ENCODE measurements around the gene ATF4.

The ATF4 gene

DNA sequence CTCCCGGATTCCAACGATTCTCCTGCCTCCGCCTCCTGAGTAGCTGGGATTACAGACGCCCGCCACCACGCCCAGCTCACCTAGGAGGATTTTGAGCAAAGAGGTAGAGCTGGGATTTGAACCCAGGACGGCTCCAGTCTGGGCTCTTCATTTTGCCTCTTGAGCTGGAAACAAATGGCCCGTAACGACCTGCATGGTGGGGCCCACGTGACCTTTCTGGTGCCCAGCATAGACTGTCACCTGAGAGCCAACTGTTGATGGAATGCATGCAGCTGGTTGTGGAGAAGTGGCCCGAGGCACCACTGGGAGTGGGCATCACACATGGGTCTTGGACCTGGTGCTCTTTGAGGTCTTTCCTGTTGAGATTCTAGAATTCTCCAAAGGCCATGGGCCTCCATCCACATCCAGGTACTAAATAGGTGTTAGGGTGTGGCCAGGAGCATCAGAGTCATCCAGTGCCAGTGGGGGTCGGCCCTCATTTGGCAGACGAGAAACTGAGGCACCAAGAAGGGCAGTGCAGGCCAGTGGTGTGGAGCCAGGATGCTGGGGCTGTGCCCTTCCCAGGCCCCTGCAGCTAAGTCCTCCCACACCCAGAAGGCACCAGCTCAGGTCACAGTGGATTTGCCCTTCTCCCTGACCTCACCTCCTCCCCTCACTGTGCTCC is 3.9 kb downstream of the ATF4 start:
- no peak overlapping the region for H3K4me3 ChIP-seq (ENCODE audit: low read depth, low read length)
- no peak for DNase-seq (ENCODE audit: low read depth)
- TF ChIP-seq, protein P1, sequence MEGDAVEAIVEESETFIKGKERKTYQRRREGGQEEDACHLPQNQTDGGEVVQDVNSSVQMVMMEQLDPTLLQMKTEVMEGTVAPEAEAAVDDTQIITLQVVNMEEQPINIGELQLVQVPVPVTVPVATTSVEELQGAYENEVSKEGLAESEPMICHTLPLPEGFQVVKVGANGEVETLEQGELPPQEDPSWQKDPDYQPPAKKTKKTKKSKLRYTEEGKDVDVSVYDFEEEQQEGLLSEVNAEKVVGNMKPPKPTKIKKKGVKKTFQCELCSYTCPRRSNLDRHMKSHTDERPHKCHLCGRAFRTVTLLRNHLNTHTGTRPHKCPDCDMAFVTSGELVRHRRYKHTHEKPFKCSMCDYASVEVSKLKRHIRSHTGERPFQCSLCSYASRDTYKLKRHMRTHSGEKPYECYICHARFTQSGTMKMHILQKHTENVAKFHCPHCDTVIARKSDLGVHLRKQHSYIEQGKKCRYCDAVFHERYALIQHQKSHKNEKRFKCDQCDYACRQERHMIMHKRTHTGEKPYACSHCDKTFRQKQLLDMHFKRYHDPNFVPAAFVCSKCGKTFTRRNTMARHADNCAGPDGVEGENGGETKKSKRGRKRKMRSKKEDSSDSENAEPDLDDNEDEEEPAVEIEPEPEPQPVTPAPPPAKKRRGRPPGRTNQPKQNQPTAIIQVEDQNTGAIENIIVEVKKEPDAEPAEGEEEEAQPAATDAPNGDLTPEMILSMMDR (IDR thresholded peaks at IDR 0.05; ENCODE audit: low read depth, low read length, missing control alignments): no peak
- in situ Hi-C loops (cut with HindIII; ENCODE audit: low sequenced_read_pairs): no loop called here

DNA sequence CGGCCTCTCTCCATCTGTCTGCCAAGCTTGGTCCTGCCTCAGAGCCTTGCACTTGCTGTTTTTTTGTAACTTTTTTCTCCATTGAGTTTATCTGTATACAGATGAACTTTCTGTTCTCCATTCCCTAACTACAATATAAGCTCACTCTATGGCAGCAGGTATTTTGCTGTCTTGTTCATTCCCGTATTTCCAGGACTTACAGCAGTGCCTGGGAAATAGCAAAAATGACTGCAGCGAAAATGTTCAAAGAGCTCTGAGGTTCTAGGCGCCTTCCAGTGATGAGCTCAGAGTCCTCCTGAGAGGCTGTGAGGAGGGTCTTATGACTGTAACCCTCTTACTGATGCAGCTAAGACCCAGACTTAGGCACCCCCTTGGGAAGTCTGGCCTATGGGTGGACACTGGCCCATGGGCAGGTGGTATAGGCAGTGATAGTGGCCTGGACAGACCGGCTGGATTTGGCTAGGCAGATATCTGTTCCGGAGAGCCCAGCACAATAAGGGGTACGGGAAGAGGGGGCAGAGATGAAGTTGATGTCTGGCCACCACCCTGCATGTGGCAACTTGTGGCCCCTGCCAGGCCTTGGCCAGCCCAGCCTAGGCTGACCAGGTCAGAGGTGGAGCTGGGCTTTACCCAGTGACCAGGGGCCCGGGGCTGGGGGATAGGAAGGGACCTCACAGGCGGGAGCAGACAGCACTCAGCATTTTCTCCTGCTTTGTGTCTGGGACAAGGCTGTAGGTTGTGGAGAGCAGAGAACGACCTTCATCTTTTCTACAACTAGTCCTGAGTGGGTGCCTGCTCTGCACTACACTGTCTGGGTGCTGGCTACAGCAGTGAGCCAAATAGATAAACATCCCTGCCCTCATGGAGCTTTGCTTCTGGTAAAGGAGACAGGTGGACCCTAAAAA is 4.6 kb downstream of the ATF4 start:
- TF ChIP-seq, protein P1 (IDR thresholded peaks at IDR 0.05; ENCODE audit: low read depth, low read length, missing control alignments): no peak
- in situ Hi-C loops (cut with HindIII; ENCODE audit: low sequenced_read_pairs): no loop called here
- no peak overlapping the region for H3K4me3 ChIP-seq (ENCODE audit: low read depth, low read length)
- no peak for DNase-seq (ENCODE audit: low read depth)

DNA sequence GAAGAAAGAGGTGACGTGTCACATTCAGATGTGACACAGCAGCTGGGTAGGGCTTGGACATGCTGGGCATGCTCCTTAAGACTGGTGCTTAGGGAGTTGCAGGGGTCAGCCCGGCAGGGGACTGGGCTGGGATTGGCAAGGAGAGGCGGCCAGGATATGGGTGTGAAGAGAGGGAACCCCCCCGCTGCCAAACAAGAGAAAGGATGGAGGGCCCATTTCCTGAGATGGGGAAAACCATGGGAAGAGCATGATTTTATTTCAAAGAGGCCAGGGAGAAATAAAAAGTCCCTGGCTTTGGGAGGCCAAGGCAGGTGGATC is 5.3 kb downstream of the ATF4 start:
- H3K4me3 ChIP-seq (ENCODE audit: low read depth, low read length): no peak overlapping the region
- no peak for DNase-seq (ENCODE audit: low read depth)
- in situ Hi-C loops (cut with HindIII; ENCODE audit: low sequenced_read_pairs): no loop called here
- TF ChIP-seq, protein P1 (IDR thresholded peaks at IDR 0.05; ENCODE audit: low read depth, low read length, missing control alignments): no peak

DNA sequence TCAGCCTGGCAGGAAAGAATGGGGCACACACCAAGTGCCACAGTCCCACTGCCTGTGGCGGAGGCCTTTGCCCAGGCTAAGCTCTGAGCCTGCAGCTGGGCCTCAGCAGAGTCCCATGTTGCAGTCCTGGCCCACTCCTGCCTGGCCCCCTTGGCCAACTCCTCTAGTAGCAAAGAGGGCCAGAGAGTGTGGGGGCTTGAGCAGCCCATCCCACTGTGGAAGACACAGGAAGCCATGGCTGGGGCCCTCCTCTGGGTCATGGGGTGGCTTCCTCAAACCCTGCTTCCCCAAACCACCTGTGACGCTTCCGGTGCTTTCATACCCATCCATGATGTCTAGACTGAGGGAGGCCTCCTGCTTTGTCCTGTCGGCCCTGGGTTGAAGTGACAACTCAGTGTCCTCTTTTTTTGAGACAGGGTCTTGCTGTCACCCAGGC is 6.4 kb downstream of the ATF4 start:
- no peak overlapping the region for H3K4me3 ChIP-seq (ENCODE audit: low read depth, low read length)
- in situ Hi-C loops (cut with HindIII; ENCODE audit: low sequenced_read_pairs): no loop called here
- no peak for DNase-seq (ENCODE audit: low read depth)
- TF ChIP-seq, protein P1 (IDR thresholded peaks at IDR 0.05; ENCODE audit: low read depth, low read length, missing control alignments): no peak

DNA sequence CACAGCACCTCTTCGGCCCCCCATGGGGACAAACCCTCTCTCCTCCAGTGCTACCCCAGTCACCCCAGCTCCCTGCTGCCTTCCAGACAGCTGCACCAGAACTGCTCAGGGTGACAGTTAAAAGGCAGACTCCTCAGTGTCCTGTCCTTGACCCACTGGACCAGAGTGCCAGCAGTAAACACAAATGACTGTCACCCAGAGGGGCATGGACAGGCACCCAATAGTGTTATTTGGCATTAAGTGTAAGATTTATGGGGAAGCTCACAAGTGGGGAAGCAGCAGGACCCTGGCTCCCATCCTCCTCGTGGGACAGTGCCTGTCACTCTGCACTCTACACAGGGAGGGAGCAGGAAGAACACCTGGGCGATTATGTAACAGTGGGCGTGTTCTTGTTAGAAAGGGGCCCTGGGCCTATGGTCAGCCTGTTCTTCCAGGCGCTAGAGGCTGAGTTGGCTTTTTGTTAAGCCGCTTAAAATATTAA is 7.2 kb downstream of the ATF4 start:
- TF ChIP-seq, protein P1 (IDR thresholded peaks at IDR 0.05; ENCODE audit: low read depth, low read length, missing control alignments): no peak
- DNase-seq (ENCODE audit: low read depth): no peak
- in situ Hi-C loops (cut with HindIII; ENCODE audit: low sequenced_read_pairs): no loop called here
- no peak overlapping the region for H3K4me3 ChIP-seq (ENCODE audit: low read depth, low read length)

DNA sequence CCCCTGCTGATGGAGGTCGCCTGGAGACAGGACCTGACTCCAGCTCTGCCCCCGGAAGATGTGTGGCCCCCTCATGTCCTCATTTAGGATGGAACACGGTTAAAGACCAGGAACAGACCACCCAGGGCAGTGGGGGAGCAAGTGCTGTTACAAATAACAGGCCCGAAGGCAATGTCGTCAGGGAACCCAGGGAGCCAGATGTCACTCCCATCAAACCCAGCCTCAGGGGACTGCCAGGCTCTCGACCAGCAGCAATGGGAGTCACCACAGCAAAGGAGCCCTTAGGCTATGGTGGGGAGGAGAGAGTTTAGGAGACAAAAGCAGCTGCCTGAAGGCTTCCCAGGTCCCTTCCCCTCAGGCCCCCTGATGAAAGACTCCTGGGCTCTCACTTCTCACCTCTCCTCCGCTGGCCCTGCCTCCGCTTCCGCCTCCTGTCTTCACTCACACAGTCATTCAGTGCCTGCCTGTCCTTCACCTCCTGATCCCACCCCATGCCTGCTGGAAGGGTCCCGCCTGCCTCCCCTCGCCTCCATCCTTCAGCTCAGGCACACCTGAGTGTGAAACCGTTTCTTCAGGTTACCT is 7.8 kb downstream of the ATF4 start:
- in situ Hi-C loops (cut with HindIII; ENCODE audit: low sequenced_read_pairs): no loop called here
- TF ChIP-seq, protein P1 (IDR thresholded peaks at IDR 0.05; ENCODE audit: low read depth, low read length, missing control alignments): no peak
- DNase-seq (ENCODE audit: low read depth): no peak
- H3K4me3 ChIP-seq (ENCODE audit: low read depth, low read length): no peak overlapping the region
